Measurements from ENCODE around the gene TMEM204.

DNA sequence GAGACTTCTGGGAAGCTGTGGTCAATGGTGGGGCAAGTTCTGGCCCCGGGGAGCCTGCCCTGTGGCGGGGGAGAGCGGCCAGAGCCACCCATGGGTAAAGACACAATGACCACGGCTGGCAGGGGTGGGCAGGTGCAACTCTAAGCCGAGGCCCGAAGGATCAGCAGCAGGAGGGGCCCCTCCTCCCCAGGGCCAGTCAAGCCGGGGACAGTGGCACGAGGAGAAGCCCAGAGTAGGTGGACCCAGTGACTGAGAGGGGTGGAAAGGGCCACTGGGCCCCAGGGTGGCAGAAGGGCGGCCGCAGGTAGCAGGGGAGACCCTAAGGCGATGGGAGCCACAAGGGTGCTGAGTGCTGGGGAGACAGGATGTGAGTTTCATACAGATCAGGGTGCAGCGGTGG lies 17.7 kb downstream of the TMEM204 start:
- TF ChIP-seq, protein P1, sequence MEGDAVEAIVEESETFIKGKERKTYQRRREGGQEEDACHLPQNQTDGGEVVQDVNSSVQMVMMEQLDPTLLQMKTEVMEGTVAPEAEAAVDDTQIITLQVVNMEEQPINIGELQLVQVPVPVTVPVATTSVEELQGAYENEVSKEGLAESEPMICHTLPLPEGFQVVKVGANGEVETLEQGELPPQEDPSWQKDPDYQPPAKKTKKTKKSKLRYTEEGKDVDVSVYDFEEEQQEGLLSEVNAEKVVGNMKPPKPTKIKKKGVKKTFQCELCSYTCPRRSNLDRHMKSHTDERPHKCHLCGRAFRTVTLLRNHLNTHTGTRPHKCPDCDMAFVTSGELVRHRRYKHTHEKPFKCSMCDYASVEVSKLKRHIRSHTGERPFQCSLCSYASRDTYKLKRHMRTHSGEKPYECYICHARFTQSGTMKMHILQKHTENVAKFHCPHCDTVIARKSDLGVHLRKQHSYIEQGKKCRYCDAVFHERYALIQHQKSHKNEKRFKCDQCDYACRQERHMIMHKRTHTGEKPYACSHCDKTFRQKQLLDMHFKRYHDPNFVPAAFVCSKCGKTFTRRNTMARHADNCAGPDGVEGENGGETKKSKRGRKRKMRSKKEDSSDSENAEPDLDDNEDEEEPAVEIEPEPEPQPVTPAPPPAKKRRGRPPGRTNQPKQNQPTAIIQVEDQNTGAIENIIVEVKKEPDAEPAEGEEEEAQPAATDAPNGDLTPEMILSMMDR (IDR thresholded peaks at IDR 0.05), result no peak
- TF ChIP-seq POLR2A (IDR thresholded peaks at IDR 0.05), result no peak

Data from thyroid gland (tissue), 4 donors.